K562 (cell line): ENCODE data around the gene IPCEF1.

Experiments used
- ATF4 ChIP-seq: fragments of 450-650 bp; formaldehyde crosslinking; IDR thresholded peaks from 2 replicates; pipeline ENCODE4 v1.4.0; 2022; ENCODE audit warnings: mild to moderate bottlenecking, moderate library complexity
- CHD2 ChIP-seq: IDR thresholded peaks from 2 replicates; pipeline ENCODE4 v1.6.1; 2011; ENCODE audit warnings: low read depth, low read length
- CREB1 ChIP-seq, 2 experiments: sonication (generic) in 1 of 2; formaldehyde crosslinking in 1 of 2; IDR thresholded peaks; 2 replicates each; pipeline versions ENCODE4 v1.6.1 to v1.8.0; 2012 to 2022; ENCODE audit warnings: inconsistent platforms in 1 of 2, mild to moderate bottlenecking in 1 of 2, missing genetic modification reagents in 1 of 2, moderate library complexity in 1 of 2
- EHMT2 ChIP-seq: fragments of 450-650 bp; IDR thresholded peaks from 2 replicates; pipeline ENCODE4 v1.6.1; 2018; ENCODE audit warnings: antibody characterized with exemption
- MAZ ChIP-seq, 2 experiments: fragments of 450-650 bp in 1 of 2; sonication (generic) in 1 of 2; formaldehyde crosslinking; IDR thresholded peaks in 1 of 2; conservative IDR thresholded peaks in 1 of 2; 2 replicates each; pipeline versions ENCODE4 v1.4.0 to v1.5.0; 2020; ENCODE audit warnings: mild to moderate bottlenecking in 1 of 2, missing genetic modification reagents in 1 of 2
- MIER1 ChIP-seq: fragments of 450-650 bp; IDR thresholded peaks from 2 replicates; pipeline ENCODE4 v1.6.1; 2016; ENCODE audit warnings: antibody characterized with exemption, mild to moderate bottlenecking, low read depth
- MXD1 ChIP-seq: fragments of 250-450 bp; sonication (Bioruptor Pico); IDR thresholded peaks from 2 replicates; pipeline ENCODE4 v1.8.0; 2021; ENCODE audit warnings: borderline replicate concordance, mild to moderate bottlenecking, moderate library complexity; ENCODE audit not compliant: poor library complexity, severe bottlenecking
- NRF1 ChIP-seq, 2 experiments: fragments of 450-650 bp; IDR thresholded peaks in 1 of 2; conservative IDR thresholded peaks in 1 of 2; 2 replicates each; pipeline ENCODE4 v1.6.1; 2014; ENCODE audit warnings: mild to moderate bottlenecking in 2 of 2
- PCBP1 ChIP-seq: fragments of 200-400 bp; formaldehyde crosslinking; IDR thresholded peaks from 2 replicates; pipeline ENCODE4 v1.6.1; 2018; ENCODE audit warnings: mild to moderate bottlenecking, low read depth, low read length; ENCODE audit not compliant: poor library complexity, severe bottlenecking
- ZNF280B ChIP-seq: fragments of 250-450 bp; sonication (Bioruptor Pico); IDR thresholded peaks from 2 replicates; pipeline ENCODE4 v1.5.1; 2021; ENCODE audit warnings: mild to moderate bottlenecking
- ZNF668 ChIP-seq: fragments of 250-450 bp; sonication (Bioruptor Pico); IDR thresholded peaks from 2 replicates; pipeline ENCODE4 v1.8.0; 2022; ENCODE audit warnings: mild to moderate bottlenecking, inconsistent platforms
- TF ChIP-seq, protein P1 (sequence below), 3 experiments: IDR thresholded peaks in 2 of 3; conservative IDR thresholded peaks in 1 of 3; 2 replicates each; pipeline ENCODE4 v1.5.1; 2011 to 2012; ENCODE audit warnings: low read length in 3 of 3, mild to moderate bottlenecking in 3 of 3, control low read depth in 2 of 3, improper control_type of control experiment in 1 of 3, inconsistent platforms in 1 of 3, low read depth in 1 of 3, mixed read lengths in 1 of 3, moderate library complexity in 1 of 3; ENCODE audit not compliant: insufficient read depth in 2 of 3
- TF ChIP-seq, protein P2 (sequence below): sonication (generic); formaldehyde crosslinking; IDR thresholded peaks from 2 replicates; pipeline ENCODE4 v1.5.0; 2020; ENCODE audit warnings: missing genetic modification reagents

DNA sequence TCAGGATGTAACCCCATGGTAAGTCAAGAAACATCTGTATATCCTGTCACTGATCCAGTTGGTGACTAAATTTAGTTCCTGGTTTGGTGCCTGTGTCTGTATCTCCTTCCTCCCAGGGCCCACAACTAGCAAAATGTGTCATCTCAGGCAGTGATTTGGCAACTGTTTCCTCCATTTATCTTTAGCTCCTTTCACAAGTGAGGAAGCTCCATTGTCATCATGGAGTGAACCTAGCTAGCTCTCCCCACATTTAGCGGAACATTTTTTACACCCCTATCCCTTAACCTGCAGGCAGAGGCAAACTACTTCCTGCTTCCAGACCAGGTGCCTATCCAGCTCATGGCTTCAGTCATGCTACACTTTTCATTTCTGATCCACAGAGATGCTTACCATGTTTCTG, 99.5 kb downstream of the IPCEF1 start:
- TF ChIP-seq MIER1 (no peak), ZNF668 (CRISPR knock-in tag) (no peak), MAZ (CRISPR knock-in tag; conservative IDR thresholded peaks at IDR 0.05 in 1 of 2, IDR thresholded peaks at IDR 0.05 in 1 of 2) (no peak), ATF4 (CRISPR knock-in tag) (no peak), PCBP1 (no peak), CREB1 (IDR thresholded peaks at IDR 0.05) (no peak), CREB1 (CRISPR knock-in tag; IDR thresholded peaks at IDR 0.05) (no peak), ZNF280B (CRISPR knock-in tag) (no peak), NRF1 (conservative IDR thresholded peaks at IDR 0.05 in 1 of 2, IDR thresholded peaks at IDR 0.05 in 1 of 2) (no peak), MXD1 (CRISPR knock-in tag) (no peak), CHD2 (no peak), EHMT2 (no peak)
- TF ChIP-seq, protein P1, sequence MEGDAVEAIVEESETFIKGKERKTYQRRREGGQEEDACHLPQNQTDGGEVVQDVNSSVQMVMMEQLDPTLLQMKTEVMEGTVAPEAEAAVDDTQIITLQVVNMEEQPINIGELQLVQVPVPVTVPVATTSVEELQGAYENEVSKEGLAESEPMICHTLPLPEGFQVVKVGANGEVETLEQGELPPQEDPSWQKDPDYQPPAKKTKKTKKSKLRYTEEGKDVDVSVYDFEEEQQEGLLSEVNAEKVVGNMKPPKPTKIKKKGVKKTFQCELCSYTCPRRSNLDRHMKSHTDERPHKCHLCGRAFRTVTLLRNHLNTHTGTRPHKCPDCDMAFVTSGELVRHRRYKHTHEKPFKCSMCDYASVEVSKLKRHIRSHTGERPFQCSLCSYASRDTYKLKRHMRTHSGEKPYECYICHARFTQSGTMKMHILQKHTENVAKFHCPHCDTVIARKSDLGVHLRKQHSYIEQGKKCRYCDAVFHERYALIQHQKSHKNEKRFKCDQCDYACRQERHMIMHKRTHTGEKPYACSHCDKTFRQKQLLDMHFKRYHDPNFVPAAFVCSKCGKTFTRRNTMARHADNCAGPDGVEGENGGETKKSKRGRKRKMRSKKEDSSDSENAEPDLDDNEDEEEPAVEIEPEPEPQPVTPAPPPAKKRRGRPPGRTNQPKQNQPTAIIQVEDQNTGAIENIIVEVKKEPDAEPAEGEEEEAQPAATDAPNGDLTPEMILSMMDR (IDR thresholded peaks at IDR 0.05 in 2 of 3, conservative IDR thresholded peaks at IDR 0.05 in 1 of 3; ENCODE audit: insufficient read depth in 2 of 3, low read depth in 1 of 3, low read length in 3 of 3): no peak
- TF ChIP-seq, protein P2, sequence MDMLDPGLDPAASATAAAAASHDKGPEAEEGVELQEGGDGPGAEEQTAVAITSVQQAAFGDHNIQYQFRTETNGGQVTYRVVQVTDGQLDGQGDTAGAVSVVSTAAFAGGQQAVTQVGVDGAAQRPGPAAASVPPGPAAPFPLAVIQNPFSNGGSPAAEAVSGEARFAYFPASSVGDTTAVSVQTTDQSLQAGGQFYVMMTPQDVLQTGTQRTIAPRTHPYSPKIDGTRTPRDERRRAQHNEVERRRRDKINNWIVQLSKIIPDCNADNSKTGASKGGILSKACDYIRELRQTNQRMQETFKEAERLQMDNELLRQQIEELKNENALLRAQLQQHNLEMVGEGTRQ (CRISPR knock-in tag): no peak
